T-helper 1 cell treated with Interleukin-12 subunit alpha and Interleukin-12 subunit beta and Interleukin-4 antibody, amounts not matched to agents 30 ng/mL and 1 ng/mL, for 36 hours (primary cell): ENCODE data around the gene ACVR1B. TPM values are rescaled to one million over a fixed set of nuclear protein-coding genes. Genes with fewer than 3 reads are reported as not detected.

Source experiments
- intact Hi-C: fragments of 100-400 bp; cut with micrococcal nuclease; formaldehyde crosslinking; loops from one replicate; pipeline ENCODE4 v1.15.1; 2024
- total RNA-seq: library from RNA; stranded (reverse); gene quantifications from 2 replicates; pipeline ENCODE4 v1.2.3, GENCODE V29; 2022

Gene ACVR1B
- total RNA-seq, 1 donor from 2014 or later, result 4.7 TPM

- intact Hi-C loops, result no loop called here
Measured at GRCh38 chr12:52038447-52038846, 86.9 kb downstream of the ACVR1B start.

DNA sequence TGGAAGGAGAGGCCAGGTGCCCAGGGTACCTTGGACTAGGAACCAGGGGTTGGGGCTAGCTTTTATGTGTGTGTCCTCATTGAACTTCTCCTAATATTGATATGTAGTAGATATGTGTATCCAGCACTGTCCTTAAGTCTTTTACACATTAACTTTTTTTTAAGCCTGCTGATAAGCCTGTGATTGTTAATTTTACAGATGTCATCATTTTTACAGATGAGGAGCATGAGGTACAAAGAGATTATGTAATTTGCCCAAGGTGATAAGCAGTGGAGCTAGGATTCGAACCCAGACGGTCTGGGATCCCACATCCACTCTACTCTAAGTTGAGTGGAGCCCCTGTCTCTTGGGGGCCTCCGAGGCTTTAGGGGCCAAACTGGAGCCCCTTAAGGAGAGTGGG, 89.5 kb downstream of the ACVR1B start:
- intact Hi-C loops, result no loop called here

- intact Hi-C loops, result no loop called here
Measured at GRCh38 chr12:52041695-52042123, 90.2 kb downstream of the ACVR1B start.

DNA sequence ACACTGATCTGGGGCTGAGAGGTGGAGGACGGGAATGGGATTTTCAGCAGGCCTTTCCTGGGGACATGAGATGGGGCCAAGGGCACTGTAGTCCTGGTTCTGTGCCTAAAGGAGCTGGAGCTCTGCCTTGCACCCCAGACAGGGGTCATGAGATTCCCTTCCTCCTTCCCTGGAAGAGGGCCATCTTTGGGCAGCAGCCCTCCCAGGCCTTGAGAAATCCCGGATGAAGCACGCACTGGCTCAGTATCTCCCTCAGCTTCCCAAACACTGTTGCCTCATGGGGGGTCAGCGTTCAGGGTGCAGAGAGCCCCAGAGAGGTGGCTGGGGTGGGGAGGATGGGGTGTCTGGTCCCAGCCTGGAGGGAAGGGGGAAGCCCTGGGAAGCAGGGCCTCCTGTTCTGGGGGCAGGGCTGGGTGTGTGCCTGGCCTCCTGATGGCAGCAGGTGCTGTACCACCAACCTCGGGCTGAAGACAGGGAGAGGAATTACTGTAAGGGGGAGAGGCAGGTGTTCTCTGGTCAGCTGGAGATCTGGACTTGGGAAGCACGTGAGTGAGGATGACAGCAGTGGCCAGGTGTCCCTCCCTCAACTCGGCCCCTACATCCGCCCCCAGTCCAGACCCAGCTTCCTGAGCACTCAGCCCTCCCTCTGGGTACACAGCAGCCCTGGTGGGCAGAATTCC, 91.3 kb downstream of the ACVR1B start:
- intact Hi-C loops, result no loop called here

GRCh38 chr12:52043386-52044212, 92.1 kb downstream of the ACVR1B start:
- intact Hi-C loops, result no loop called here

GRCh38 chr12:52044292-52044983, 92.9 kb downstream of the ACVR1B start:
- intact Hi-C loops, result no loop called here

DNA sequence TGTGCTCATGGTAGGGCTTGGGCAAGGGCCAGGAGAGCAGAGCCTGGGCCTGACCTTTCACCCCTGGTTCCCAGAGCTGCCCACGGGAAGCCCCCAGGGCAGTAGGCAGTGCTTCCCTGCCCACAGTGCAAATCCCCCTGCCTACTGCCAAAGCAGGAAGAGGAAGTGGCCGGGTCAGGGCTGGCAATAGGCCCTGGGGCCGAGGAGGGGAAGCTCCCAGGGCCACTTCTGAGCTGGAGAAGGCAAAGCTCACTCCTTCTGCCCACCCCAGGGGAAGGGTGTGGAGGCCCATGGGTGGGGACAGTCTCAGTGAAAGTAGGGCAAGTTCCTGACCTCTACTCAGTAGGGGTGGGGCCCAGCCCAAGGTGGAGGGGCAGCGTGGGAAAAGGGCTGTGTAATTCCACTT, 94.3 kb downstream of the ACVR1B start:
- intact Hi-C loops, result no loop called here

Other genes with a start within 250 kb of the ACVR1B start
- gene FIGNL2, start 103.0 kb upstream of the ACVR1B start, total RNA-seq, result 0.15 TPM in 2 replicates
- gene ANKRD33, start 63.6 kb upstream of the ACVR1B start, total RNA-seq, result not detected in 2 replicates
- not detected in 2 replicates for gene ACVRL1, start 44.2 kb upstream of the ACVR1B start, total RNA-seq
- 3.9 and 4.4 TPM in 2 replicates for gene TAMALIN, start 55.2 kb downstream of the ACVR1B start, total RNA-seq
- 14.5 and 16.9 TPM in 2 replicates for gene NR4A1, start 99.7 kb downstream of the ACVR1B start, total RNA-seq
- gene ATG101, start 118.3 kb downstream of the ACVR1B start, total RNA-seq, result 40.7 and 42.1 TPM in 2 replicates
- 0.25 TPM in 1 of 2 replicates, not detected in the other for gene SMIM41, start 128.0 kb downstream of the ACVR1B start, total RNA-seq
- not detected in 2 replicates for gene KRT80, start 240.3 kb downstream of the ACVR1B start, total RNA-seq